Measurements from ENCODE around the gene LRRC3.
A peak's percentile ranks its signal among the peaks of the same experiment; 100 is the strongest.

The LRRC3 gene

GRCh38 chr21:44424608-44425306 is 30.6 kb upstream of the LRRC3 start:
- DNase-seq: no peak

- no peak for DNase-seq
Measured at GRCh38 chr21:44425307-44425894, 29.9 kb upstream of the LRRC3 start.

GRCh38 chr21:44425895-44426662 is 29.2 kb upstream of the LRRC3 start:
- DNase-seq: no peak

GRCh38 chr21:44426663-44427191 is 28.6 kb upstream of the LRRC3 start:
- no peak for DNase-seq

- DNase-seq: no peak
Measured at GRCh38 chr21:44427241-44428120, 27.8 kb upstream of the LRRC3 start.

- DNase-seq: peak; percentile 24 to 47 (median 34)
Measured at GRCh38 chr21:44428281-44428960, 26.9 kb upstream of the LRRC3 start.

- DNase-seq: no peak
Measured at GRCh38 chr21:44429894-44430293, 25.4 kb upstream of the LRRC3 start.

- no peak for DNase-seq
Measured at GRCh38 chr21:44431300-44431699, 24.0 kb upstream of the LRRC3 start.

GRCh38 chr21:44432841-44433790 is 22.2 kb upstream of the LRRC3 start:
- no peak for DNase-seq

- DNase-seq: no peak
Measured at GRCh38 chr21:44433791-44434567, 21.3 kb upstream of the LRRC3 start.

- DNase-seq: no peak
Measured at GRCh38 chr21:44434568-44434925, 20.8 kb upstream of the LRRC3 start.

GRCh38 chr21:44434936-44435635 is 20.2 kb upstream of the LRRC3 start:
- no peak for DNase-seq

- no peak for DNase-seq
Measured at GRCh38 chr21:44436111-44436611, 19.1 kb upstream of the LRRC3 start.

- no peak for DNase-seq
Measured at GRCh38 chr21:44436958-44437357, 18.4 kb upstream of the LRRC3 start.

GRCh38 chr21:44437371-44437695 is 18.0 kb upstream of the LRRC3 start:
- DNase-seq: no peak

- no peak for DNase-seq
Measured at GRCh38 chr21:44437696-44438431, 17.4 kb upstream of the LRRC3 start.

- DNase-seq: no peak
Measured at GRCh38 chr21:44438531-44439210, 16.6 kb upstream of the LRRC3 start.

GRCh38 chr21:44439211-44439600 is 16.1 kb upstream of the LRRC3 start:
- no peak for DNase-seq
